Muscle of leg (tissue), 16 donors: ENCODE results near the gene EPAS1. TPM values are rescaled to one million over a fixed set of nuclear protein-coding genes. Genes with fewer than 3 reads are reported as not detected.

Experiments
- DNase-seq: peaks from one replicate; pipeline ENCODE4 v3.0.0; 2013
- H3K27ac ChIP-seq: one replicate; pipeline ENCODE4 v1.5.1; 2013; ENCODE audit warnings: mild to moderate bottlenecking, low read length, control low read depth
- H3K27me3 ChIP-seq: one replicate; pipeline ENCODE4 v1.6.1; 2013; ENCODE audit warnings: low read length; ENCODE audit not compliant: control insufficient read depth, insufficient read depth
- H3K36me3 ChIP-seq: one replicate; pipeline ENCODE4 v1.6.1; 2013; ENCODE audit warnings: low read length; ENCODE audit not compliant: control insufficient read depth, insufficient read depth
- H3K4me1 ChIP-seq: one replicate; pipeline ENCODE4 v1.6.1; 2013; ENCODE audit warnings: low read length; ENCODE audit not compliant: control insufficient read depth, insufficient read depth
- H3K4me3 ChIP-seq: one replicate; pipeline ENCODE4 v1.5.1; 2013; ENCODE audit warnings: low read length, control low read depth
- H3K9me3 ChIP-seq: replicated peaks from 2 replicates; pipeline ENCODE4 v1.6.1; 2013; ENCODE audit warnings: low read depth, low read length; ENCODE audit not compliant: control insufficient read depth
- WGBS: methylation state at CpG from one replicate; pipeline ENCODE4 v1.1.5; 2013; ENCODE audit warnings: missing lambda C conversion rate; ENCODE audit not compliant: insufficient coverage; 5-methylcytosine and 5-hydroxymethylcytosine counted together
- long read RNA-seq, 11 donors: transcript quantifications; one replicate each; lab custom pipeline, GENCODE V29; 2026
- polyA plus RNA-seq, 8 donors: library from polyadenylated mRNA; unstranded; fragments of 120-200 nt; gene quantifications; one replicate each; pipeline versions ENCODE4 v1.2.1 to v1.2.3, GENCODE V29; 2013; ENCODE audit warnings: inconsistent platforms in 1 of 8, low replicate concordance in 1 of 8; ENCODE audit not compliant: insufficient read length in 8 of 8, insufficient read depth in 1 of 8
- total RNA-seq: library from RNA; stranded (reverse); fragments of 120-200 nt; gene quantifications from one replicate; pipeline ENCODE4 v1.2.4, GENCODE V29; 2013

The EPAS1 gene
- total RNA-seq = 13.3 TPM
- 10 to 100 TPM; 31.0 to 43.1 (median 37.3) TPM for polyA plus RNA-seq
- long read RNA-seq, donor 1, full-length matches to known transcripts = 6 of 6 reads
- long read RNA-seq, donor 1, partial matches to known transcripts = 0 of 6 reads
- long read RNA-seq, donor 1, other reads (novel, unspliced or antisense) = 0 of 6 reads
- long read RNA-seq, donor 2 = 0 reads
- long read RNA-seq, donor 3, full-length matches to known transcripts = 3 of 3 reads
- long read RNA-seq, donor 3, partial matches to known transcripts = 0 of 3 reads
- long read RNA-seq, donor 3, other reads (novel, unspliced or antisense) = 0 of 3 reads
- long read RNA-seq, donor 4, partial matches to known transcripts = 6 of 9 reads
- long read RNA-seq, donor 4, other reads (novel, unspliced or antisense) = 0 of 9 reads
- long read RNA-seq, donor 5, partial matches to known transcripts = 6 of 7 reads
- long read RNA-seq, donor 5, other reads (novel, unspliced or antisense) = 0 of 7 reads
- long read RNA-seq, donor 6, full-length matches to known transcripts = 4 of 9 reads
- long read RNA-seq, donor 6, partial matches to known transcripts = 5 of 9 reads
- long read RNA-seq, donor 6, other reads (novel, unspliced or antisense) = 0 of 9 reads
- long read RNA-seq, donor 7, full-length matches to known transcripts = 5 of 5 reads
- long read RNA-seq, donor 7, partial matches to known transcripts = 0 of 5 reads
- long read RNA-seq, donor 7, other reads (novel, unspliced or antisense) = 0 of 5 reads
- long read RNA-seq, donor 8, partial matches to known transcripts = 12 of 13 reads
- long read RNA-seq, donor 8, other reads (novel, unspliced or antisense) = 0 of 13 reads
- long read RNA-seq, donor 9, full-length matches to known transcripts = 7 of 7 reads
- long read RNA-seq, donor 9, partial matches to known transcripts = 0 of 7 reads
- long read RNA-seq, donor 9, other reads (novel, unspliced or antisense) = 0 of 7 reads
- long read RNA-seq, donor 10, full-length matches to known transcripts = 8 of 8 reads
- long read RNA-seq, donor 10, partial matches to known transcripts = 0 of 8 reads
- long read RNA-seq, donor 10, other reads (novel, unspliced or antisense) = 0 of 8 reads
- long read RNA-seq, donor 11, partial matches to known transcripts = 6 of 8 reads
- long read RNA-seq, donor 11, other reads (novel, unspliced or antisense) = 0 of 8 reads

GRCh38 chr2:46296840-46297545, at the start of gene EPAS1:
TSS of gene EPAS1 (plus strand) at chr2:46297407. CDS start at chr2:46297912, 505 bp downstream.
- peaks cover 32% of the 10 kb centered on the region for H3K4me1 ChIP-seq

GRCh38 chr2:46248171-46248570, 49.0 kb upstream of the EPAS1 start:
- DNase-seq = peak; percentile 68
- Histone ChIP-seq H3K9me3 (peaks cover 2% of the 10 kb centered on the region), H3K4me3 (no peak overlapping the region), H3K4me1 (peaks cover 14% of the 10 kb centered on the region), H3K27ac (no peak overlapping the region), H3K27me3 (no peaks in the 10 kb centered on the region), H3K36me3 (no peaks in the 10 kb centered on the region)

More at GRCh38 chr2:46296840-46297545, at the start of gene EPAS1:
- H3K4me3 ChIP-seq = peak within 1 kb of the TSS; percentile 63
- under 1% methylated on average over 94 of the region's 94 CpGs for WGBS
- peak within 1 kb of the TSS; percentile 76 for H3K27ac ChIP-seq
- no peaks in the 10 kb centered on the region for H3K36me3 ChIP-seq
- peaks cover 73% of the 10 kb centered on the region for H3K27me3 ChIP-seq
- peak; percentile 90 for DNase-seq
- no peaks in the 10 kb centered on the region for H3K9me3 ChIP-seq

- Histone ChIP-seq H3K27me3 (peaks cover 2% of the 10 kb centered on the region), H3K4me1 (peaks cover 21% of the 10 kb centered on the region), H3K4me3 (no peak overlapping the region), H3K36me3 (no peaks in the 10 kb centered on the region), H3K9me3 (peaks cover 2% of the 10 kb centered on the region), H3K27ac (no peak overlapping the region)
- DNase-seq = no peak
Observed at GRCh38 chr2:46249654-46250053, 47.6 kb upstream of the EPAS1 start.

GRCh38 chr2:46252891-46253659, 44.1 kb upstream of the EPAS1 start:
- H3K4me1 ChIP-seq = peaks cover 27% of the 10 kb centered on the region
- H3K36me3 ChIP-seq = no peaks in the 10 kb centered on the region
- DNase-seq = peak; percentile 81
- H3K4me3 ChIP-seq = no peak overlapping the region
- peak overlapping the region; percentile 13 for H3K27ac ChIP-seq
- WGBS = 38% methylated on average over 1 of the region's 5 CpGs
- peaks cover 2% of the 10 kb centered on the region for H3K27me3 ChIP-seq
- H3K9me3 ChIP-seq = no peaks in the 10 kb centered on the region

- Histone ChIP-seq H3K27me3 (peaks cover 2% of the 10 kb centered on the region), H3K4me1 (peaks cover 30% of the 10 kb centered on the region), H3K36me3 (no peaks in the 10 kb centered on the region), H3K27ac (no peak overlapping the region), H3K9me3 (no peaks in the 10 kb centered on the region), H3K4me3 (no peak overlapping the region)
- no peak for DNase-seq
- WGBS = 63% methylated on average over 4 of the region's 4 CpGs
Observed at GRCh38 chr2:46254474-46254873, 42.7 kb upstream of the EPAS1 start.

GRCh38 chr2:46256563-46257142, 40.6 kb upstream of the EPAS1 start:
- no peaks in the 10 kb centered on the region for H3K9me3 ChIP-seq
- no peak for DNase-seq
- H3K27me3 ChIP-seq = peaks cover 2% of the 10 kb centered on the region
- peaks cover 29% of the 10 kb centered on the region for H3K4me1 ChIP-seq
- 72% methylated on average over 5 of the region's 5 CpGs for WGBS
- no peaks in the 10 kb centered on the region for H3K36me3 ChIP-seq
- H3K4me3 ChIP-seq = no peak overlapping the region
- H3K27ac ChIP-seq = peak overlapping the region; percentile 50

- Histone ChIP-seq H3K4me1 (peaks cover 24% of the 10 kb centered on the region), H3K4me3 (no peak overlapping the region), H3K9me3 (no peaks in the 10 kb centered on the region), H3K36me3 (no peaks in the 10 kb centered on the region), H3K27ac (peak overlapping the region; percentile 50), H3K27me3 (peaks cover 2% of the 10 kb centered on the region)
- WGBS = 58% methylated on average over 2 of the region's 4 CpGs
- peak; percentile 90 for DNase-seq
Observed at GRCh38 chr2:46257476-46257875, 39.7 kb upstream of the EPAS1 start.

GRCh38 chr2:46257980-46258379, 39.2 kb upstream of the EPAS1 start:
- Histone ChIP-seq H3K4me3 (no peak overlapping the region), H3K4me1 (peaks cover 20% of the 10 kb centered on the region), H3K36me3 (no peaks in the 10 kb centered on the region), H3K27ac (no peak overlapping the region), H3K9me3 (no peaks in the 10 kb centered on the region), H3K27me3 (peaks cover 2% of the 10 kb centered on the region)
- no peak for DNase-seq
- WGBS = no CpG with 5 or more reads among the region's 5 CpGs
